ENCODE measurements around the gene NEK1.
"Not testable (repeated sequence)": the region's sequence is repeated elsewhere in the genome, so short reads cannot be mapped to it uniquely, and the experiment has no call there.

- not testable (repeated sequence) for TF ChIP-seq CTCF (conservative IDR thresholded peaks at IDR 0.05; ENCODE audit: low read depth in 2 of 2); EZH2 (IDR thresholded peaks at IDR 0.05; ENCODE audit: low read depth, unreplicated experiment); REST (IDR thresholded peaks at IDR 0.05; ENCODE audit: unreplicated experiment)
Measured at GRCh38 chr4:169427727-169428126, 184.7 kb downstream of the NEK1 start.
